ENCODE measurements around the gene MED16. TPM values are rescaled to one million over a fixed set of nuclear protein-coding genes. Genes with fewer than 3 reads are reported as not detected.
"Not testable (repeated sequence)": the region's sequence is repeated elsewhere in the genome, so short reads cannot be mapped to it uniquely, and the experiment has no call there.

MED16 gene
- total RNA-seq, 1 experiment from 2014 or later = 83.0 TPM

DNA sequence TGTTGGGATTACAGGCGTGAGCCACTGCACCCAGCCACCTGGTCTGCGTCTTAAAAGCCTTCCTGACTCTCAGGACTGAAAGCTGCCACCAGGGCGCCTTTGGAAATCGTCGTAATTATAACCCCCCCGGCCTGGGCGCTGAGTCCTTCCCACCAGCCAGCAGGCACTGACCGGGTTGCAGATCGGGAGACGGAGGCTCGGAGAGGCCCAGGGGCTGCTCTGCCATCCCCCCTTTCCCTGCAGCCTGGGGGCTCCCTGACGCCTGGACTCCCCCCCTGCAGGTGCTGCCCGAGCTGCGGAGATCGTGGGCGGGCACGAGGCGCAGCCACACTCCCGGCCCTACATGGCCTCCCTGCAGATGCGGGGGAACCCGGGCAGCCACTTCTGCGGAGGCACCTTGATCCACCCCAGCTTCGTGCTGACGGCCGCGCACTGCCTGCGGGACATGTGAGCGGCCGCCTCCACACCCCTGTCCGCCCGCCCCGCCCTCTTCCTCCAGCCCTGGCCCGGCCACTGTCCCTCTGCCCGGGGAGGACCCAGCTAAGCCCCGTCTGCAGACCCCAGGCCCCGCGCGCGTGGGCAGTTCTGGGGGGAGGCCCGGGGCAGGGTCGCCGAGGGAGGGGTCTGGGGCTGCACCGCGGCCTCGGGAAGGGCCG lies 49.7 kb downstream of the MED16 start:
- no peak for DNase-seq (ENCODE audit: low spot score)
- POLR2A ChIA-PET (ENCODE audit: low non-redundant PET) = interaction anchor here (0.6 to 0.7 kb wide), 2 partner anchors 28 to 70 kb away, joined by 3 to 4 read pairs; partner anchors contain the start of gene R3HDM4

GRCh38 chr19:842802-843179 lies 50.2 kb downstream of the MED16 start:
- BruUV-seq (replicated peaks); intact Hi-C loops (cut with micrococcal nuclease; ENCODE audit: unreplicated experiment): not testable (repeated sequence)
- POLR2A ChIA-PET (ENCODE audit: low non-redundant PET) = interaction anchor here (0.7 kb wide), 1 partner anchor 28 kb away, joined by 3 read pairs; no protein-coding TSS in a partner anchor

More for the DNA sequence above, 49.7 kb downstream of the MED16 start:
- Histone ChIP-seq H3K27me3 (replicated peaks; ENCODE audit: insufficient read depth, low read depth, low read length, poor library complexity) (peaks cover 7% of the 10 kb centered on the region), H3K4me3 (ENCODE audit: low read depth, low read length, poor library complexity, severe bottlenecking) (peak overlapping the region; percentile 33), H3K36me3 (ENCODE audit: insufficient read depth, low read length, poor library complexity, severe bottlenecking) (no peaks in the 10 kb centered on the region), H3K9me3 (ENCODE audit: low read depth, low read length, poor library complexity, severe bottlenecking) (no peaks in the 10 kb centered on the region), H3K4me1 (ENCODE audit: insufficient read depth, low read length, poor library complexity, severe bottlenecking) (peaks cover 15% of the 10 kb centered on the region), H3K27ac (ENCODE audit: low read depth, low read length, poor library complexity, severe bottlenecking) (no peak overlapping the region)
- CTCF ChIA-PET = interaction anchor here (0.6 to 1.1 kb wide), 2 partner anchors 20 to 92 kb away, joined by 4 to 6 read pairs; no protein-coding TSS in a partner anchor
- TF ChIP-seq CTCF (conservative IDR thresholded peaks at IDR 0.05; ENCODE audit: low read depth, low read length) (no peak), EZH2 (IDR thresholded peaks at IDR 0.05; ENCODE audit: borderline replicate concordance, low read depth, low read length, poor library complexity, severe bottlenecking) (no peak)
- BruUV-seq (replicated peaks) = no TSS peak
- intact Hi-C loops (cut with micrococcal nuclease; ENCODE audit: unreplicated experiment) = no loop called here

DNA sequence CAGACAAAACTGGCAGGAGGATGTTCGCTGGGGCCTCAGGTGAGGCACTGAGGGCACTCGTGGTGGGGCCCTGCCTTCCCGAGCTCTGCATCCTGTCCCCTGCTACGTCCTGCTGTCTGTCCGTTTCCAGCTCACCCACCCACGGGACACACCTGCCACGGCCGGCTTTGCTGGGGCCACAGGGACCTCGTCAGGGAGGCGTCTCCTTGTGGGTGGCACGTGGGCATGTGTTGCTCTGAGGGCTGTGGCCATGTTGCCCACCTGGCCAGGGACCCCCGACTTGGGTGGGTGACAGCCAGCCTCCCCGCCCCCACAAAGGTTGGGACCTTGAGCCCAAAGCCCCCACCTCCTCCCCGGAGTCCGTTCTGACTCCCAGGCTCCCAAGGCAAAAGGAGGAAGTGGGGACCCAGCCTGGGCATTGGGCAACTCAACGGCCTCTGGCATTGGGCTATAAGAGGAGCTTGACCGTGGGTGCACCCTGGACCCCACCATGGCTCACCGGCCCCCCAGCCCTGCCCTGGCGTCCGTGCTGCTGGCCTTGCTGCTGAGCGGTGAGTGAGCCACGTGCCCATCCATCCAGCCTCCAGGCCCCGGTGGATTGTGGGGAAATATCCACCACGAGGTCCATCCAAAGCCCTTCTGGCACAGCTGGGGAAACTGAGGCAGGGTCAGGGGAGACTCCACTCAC lies 52.3 kb downstream of the MED16 start, which contains the start of gene PRTN3:
TSS of gene PRTN3 (plus strand) at position 481 of the 688 bp plus-strand sequence. CDS start at position 491, 10 bp downstream.
- Histone ChIP-seq H3K4me3 (ENCODE audit: low read depth, low read length, poor library complexity, severe bottlenecking) (no peak within 1 kb of the TSS), H3K9me3 (ENCODE audit: low read depth, low read length, poor library complexity, severe bottlenecking) (no peaks in the 10 kb centered on the region), H3K36me3 (ENCODE audit: insufficient read depth, low read length, poor library complexity, severe bottlenecking) (no peaks in the 10 kb centered on the region), H3K4me1 (ENCODE audit: insufficient read depth, low read length, poor library complexity, severe bottlenecking) (peaks cover 15% of the 10 kb centered on the region), H3K27ac (ENCODE audit: low read depth, low read length, poor library complexity, severe bottlenecking) (no peak within 1 kb of the TSS), H3K27me3 (replicated peaks; ENCODE audit: insufficient read depth, low read depth, low read length, poor library complexity) (peaks cover 7% of the 10 kb centered on the region)
- TF ChIP-seq EZH2 (IDR thresholded peaks at IDR 0.05; ENCODE audit: borderline replicate concordance, low read depth, low read length, poor library complexity, severe bottlenecking) (no peak), CTCF (conservative IDR thresholded peaks at IDR 0.05; ENCODE audit: low read depth, low read length) (no peak)
- intact Hi-C loops (cut with micrococcal nuclease; ENCODE audit: unreplicated experiment) = no loop called here
- no peak for DNase-seq (ENCODE audit: low spot score)
- POLR2A ChIA-PET (ENCODE audit: low non-redundant PET) = no interaction called here
- CTCF ChIA-PET = no interaction called here
- BruUV-seq (replicated peaks) = no TSS peak

More at GRCh38 chr19:842802-843179, 50.2 kb downstream of the MED16 start:
- H3K9me3 ChIP-seq (ENCODE audit: low read depth, low read length, poor library complexity, severe bottlenecking); H3K27ac ChIP-seq (ENCODE audit: low read depth, low read length, poor library complexity, severe bottlenecking); H3K36me3 ChIP-seq (ENCODE audit: insufficient read depth, low read length, poor library complexity, severe bottlenecking); DNase-seq (ENCODE audit: low spot score); H3K4me3 ChIP-seq (ENCODE audit: low read depth, low read length, poor library complexity, severe bottlenecking); H3K27me3 ChIP-seq (replicated peaks; ENCODE audit: insufficient read depth, low read depth, low read length, poor library complexity): not testable (repeated sequence)
- H3K4me1 ChIP-seq (ENCODE audit: insufficient read depth, low read length, poor library complexity, severe bottlenecking) = peaks cover 15% of the 10 kb centered on the region
- CTCF ChIA-PET = interaction anchor here (1.1 kb wide), 1 partner anchor 92 kb away, joined by 4 read pairs; no protein-coding TSS in a partner anchor
